Forelimb muscle (tissue), 1 donor: ENCODE data around the gene CFAP46. TPM values are rescaled to one million over a fixed set of nuclear protein-coding genes. Genes with fewer than 3 reads are reported as not detected.
"Not testable (repeated sequence)": the region's sequence is repeated elsewhere in the genome, so short reads cannot be mapped to it uniquely, and the experiment has no call there.

Source experiments
- DNase-seq: peaks from one replicate; pipeline ENCODE4 v3.0.0-alpha.2; 2013; ENCODE audit warnings: low read depth
- polyA plus RNA-seq: library from polyadenylated mRNA; unstranded; fragments of 120-200 nt; gene quantifications from one replicate; pipeline ENCODE4 v1.2.1, GENCODE V29; 2013; ENCODE audit not compliant: insufficient read length

Gene CFAP46
- polyA plus RNA-seq, 1 donor = 0.24 TPM

DNA sequence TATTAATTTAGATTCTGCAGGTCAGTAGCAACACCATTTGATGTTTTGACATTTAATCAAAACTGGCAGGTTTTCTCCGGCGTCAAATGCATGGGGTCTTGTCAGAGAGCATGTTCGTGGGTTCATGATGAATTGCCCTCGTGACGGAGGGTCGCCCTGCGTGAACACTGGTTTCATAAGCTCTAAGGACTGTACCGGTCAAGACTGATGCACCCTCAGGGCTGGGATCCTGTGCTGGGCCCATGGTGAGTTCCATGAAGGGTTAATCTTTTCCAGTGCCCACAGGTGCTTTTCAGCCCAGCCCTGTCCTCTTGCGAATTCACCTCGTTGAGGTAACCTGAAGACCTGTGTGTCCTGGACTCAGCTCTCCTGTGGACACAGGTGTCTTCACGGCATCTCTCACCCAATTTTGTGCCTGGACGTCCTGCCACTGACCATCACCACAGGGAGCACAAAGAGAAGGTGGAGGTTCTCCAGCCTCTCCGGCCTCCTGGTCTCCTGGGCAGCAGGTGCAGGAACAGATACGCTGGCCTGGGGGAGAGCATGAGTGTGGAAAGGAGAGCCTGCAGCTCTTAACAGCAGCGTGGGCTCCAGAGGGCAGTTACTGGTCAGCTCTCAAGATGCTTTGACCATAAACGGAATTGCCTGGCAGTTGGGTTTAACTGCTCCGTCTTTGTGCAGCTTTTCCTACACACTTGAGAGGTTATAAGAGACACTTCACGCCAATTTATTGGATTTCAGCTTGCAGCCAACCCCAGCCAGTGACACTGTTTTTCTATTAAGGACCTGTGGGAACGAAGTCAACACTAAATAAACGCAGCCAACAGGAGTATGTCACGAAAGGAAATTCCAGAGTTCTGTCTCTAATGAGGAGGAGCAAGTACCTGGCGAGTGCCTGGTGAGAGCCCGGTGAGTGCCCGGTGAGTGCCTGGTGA is 37.4 kb upstream of the CFAP46 start:
- DNase-seq = no peak

DNA sequence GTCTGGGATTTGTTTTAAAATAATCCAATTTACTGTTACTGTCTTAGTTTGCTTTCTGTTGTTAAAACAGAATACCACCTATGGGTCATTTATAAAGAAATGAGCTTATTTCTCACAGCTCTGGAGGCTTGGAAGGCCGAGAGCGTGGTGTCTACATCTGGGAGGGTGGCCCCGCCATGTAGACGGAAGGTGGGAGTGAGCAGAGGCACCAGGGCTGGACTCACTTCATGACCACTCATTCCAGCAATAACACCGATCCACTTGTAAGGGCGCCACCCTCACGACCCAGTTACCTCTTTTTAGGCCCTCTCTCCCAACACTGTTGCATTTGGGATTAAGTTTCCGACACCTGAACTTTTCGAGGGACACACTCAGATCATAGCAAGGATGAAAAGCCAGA is 36.2 kb upstream of the CFAP46 start:
- DNase-seq = no peak

DNA sequence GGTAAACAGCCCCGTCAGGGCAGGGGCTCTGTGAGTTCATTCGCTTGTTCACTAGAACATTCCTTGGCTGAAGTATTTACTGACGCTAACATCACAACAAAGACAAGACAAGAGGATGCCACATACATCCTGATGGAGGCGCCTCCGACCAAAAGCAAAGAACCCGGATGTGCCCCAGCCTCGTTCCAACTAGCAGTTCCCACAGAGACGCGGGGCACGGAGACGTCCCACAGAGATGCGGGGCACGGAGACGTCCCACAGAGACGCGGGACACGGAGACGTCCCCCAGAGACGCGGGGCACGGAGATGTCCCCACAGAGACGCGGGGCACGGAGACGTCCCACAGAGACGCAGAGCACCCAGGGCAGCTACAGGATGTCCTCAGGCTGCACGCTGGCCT is 35.4 kb upstream of the CFAP46 start:
- no peak for DNase-seq

DNA sequence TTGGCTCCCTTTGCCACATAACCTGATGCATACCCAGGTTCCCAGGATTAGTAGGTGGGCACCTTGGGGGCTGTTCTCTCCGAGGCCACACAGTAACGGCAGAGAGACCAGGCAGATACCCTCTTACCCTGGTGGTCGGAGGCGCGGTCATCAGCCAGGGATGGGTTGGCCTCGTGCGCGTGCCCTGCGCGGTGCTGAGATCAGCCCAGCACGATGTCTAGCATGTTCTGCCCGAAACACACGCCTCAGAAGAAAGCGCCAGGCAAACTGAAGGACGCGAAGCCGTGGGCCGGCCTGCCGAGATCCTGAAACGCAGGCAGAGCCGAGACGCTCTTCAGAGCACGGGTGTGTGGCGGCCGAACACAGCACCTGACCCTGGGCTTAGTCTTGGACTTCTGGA is 34.7 kb upstream of the CFAP46 start:
- DNase-seq = no peak

DNA sequence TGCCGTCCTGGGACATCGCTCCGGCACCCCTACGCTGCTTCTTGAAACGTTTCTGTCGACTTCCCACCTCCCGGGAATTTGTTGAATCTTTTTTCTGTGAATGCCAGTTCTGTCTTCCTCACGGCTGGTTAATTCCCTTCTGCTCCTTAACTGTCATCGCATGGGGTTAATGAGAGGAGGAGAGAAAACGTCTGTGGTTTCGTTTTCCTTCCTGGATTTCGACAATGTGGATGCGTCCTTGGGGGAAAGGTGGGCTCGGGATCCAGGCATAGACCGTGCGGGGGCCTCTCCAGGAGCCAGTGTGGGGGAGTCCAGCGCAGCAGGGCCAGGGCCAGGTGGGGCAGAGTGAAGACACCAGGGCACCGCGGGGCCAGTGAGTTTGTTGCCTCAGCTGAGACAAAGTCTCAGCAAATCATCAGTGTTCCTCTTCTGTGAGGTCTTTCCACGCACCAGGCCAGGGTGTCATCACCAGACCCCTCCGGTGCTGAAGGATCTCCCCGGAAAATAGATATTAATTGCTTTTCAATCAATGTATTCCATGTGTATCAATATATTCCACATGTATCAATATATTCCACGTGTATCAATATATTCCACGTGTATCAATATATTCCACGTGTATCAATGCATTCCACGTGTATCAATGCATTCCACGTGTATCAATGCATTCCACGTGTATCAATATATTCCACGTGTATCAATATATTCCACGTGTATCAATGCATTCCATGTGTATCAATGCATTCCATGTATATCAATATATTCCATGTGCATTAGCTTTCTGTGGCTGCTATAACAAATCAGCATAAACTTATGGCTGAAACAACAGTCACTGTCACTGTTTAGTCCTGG is 33.7 kb upstream of the CFAP46 start:
- no peak for DNase-seq

DNA sequence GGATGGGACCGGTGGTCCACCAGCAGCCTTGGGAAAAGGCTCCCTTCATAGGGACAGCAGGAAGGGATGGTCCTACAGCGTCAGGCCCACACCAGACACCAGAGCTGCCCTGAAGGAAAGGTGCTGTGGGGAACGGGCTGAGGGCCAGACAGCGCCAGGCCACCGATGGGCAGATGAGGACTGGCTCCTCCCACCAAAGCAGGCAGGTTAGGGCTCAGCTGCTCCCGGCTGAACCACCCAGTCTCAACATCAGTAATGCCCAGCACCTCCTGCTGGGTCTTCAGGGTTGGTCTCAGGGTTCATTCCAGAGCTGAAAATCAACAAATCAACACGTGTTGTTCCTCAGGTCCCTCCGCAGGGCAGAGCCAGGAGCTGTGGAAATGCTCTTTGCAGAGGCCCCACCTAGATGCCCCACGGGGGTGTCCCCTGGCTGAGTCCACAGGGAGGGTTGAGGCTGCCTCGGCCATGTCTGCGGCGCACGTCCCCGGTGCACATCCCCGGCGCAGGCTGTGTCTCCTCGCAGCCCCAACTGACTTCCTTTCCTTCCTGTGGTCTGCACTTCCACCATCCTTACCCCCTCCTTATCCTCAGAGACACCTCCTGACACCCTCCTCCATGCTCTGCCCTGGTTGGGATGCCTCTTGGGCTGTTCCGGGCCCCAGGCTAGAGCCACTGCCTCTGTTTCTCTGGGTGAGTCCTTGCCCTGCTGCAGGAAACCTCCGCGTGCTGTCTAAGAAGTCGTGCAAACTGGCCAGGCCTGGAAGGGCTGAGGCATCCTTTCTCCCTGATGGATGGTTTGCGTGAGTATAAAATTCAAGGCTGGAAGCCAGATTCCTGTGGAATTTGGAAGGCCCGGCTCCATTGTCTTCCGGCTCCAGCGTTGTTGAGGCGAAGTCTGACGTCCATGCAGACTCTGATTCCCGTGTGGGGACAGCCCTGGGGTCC is 32.8 kb upstream of the CFAP46 start:
- no peak for DNase-seq

DNA sequence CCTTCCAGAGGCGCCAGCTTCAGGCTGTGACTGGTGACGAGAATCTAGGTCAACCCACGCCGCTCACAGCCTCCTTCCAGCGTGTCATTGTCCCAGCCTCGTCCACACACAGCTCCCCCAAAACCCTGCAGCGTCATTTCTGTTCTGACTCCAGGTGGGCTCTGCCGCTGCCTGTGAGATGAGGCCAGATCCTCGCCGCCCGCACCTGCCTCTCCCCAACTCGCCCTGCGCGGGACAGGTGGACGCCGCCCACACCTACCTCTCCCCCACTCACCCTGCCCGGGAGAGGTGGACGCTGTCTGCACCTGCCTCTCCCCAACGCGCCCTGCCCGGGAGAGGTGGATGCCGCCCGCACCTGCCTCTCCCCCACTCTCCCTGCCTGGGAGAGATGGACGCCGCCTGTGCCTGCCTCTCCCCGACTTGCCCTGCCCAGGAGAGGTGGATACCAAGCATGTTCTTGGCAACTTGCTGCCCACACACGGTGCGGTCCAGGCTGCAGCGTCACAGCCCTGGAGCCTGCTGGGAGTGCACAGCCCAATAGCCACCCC is 32.0 kb upstream of the CFAP46 start:
- no peak for DNase-seq

DNA sequence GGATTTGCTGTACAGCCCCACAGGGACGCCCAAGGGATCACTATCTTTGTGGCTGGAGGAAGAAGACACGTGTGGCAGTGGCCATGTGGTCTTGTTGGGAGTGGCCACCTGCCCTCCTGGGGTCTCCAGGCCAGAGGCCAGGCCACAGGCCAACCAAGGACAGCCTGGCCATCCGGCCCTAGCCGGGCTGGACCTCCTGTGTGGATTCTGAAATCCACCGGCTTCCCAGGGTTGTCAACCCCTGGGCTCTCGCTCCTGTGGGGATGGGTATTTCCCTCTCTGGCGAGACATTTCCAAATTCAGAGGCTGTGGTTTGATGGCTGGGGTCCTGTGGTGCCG is 31.5 kb upstream of the CFAP46 start:
- DNase-seq = no peak

DNA sequence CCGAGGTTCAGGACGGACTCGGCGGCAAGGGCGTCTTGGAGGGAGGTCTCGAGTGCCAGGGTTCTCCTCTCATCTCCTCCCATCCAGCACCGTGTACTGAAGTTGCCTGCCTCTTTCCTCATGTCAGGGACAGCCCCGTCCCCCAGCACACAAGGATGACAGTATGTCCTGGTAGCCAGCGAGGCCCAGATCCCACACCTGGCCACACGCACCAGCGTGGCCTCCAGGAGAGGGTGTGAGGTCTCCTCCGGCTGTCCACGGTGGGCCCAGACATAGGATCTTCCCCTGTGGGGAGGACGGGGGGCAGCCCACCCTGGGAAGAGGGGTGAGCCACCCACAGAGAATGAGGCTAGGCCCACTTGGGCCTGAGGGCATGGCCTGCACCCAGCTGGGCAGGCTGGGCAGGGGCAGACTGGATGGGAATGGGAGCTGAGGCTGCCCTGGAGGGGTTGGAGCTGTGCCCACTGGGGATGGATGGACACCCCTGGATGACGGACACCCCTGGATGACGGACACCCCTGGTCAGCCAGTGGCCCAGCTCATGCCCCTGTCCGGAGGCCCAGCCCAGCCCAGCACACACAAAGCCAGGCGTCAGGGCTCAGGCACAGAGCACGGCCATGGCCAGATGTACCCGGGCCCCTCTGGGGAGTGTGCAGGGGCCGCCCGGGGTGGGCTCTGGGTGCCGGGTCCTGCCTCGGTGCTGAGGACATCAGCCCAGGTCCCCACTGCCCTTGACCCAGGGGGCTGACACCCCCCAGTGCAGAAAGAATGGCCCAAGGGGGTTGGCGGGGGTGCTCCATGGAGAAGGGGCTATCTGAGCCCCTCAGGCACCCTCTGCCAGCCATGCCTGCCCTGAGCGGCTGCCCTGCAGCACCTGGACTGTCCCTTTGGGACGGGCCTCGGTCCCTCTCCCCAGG is 30.9 kb upstream of the CFAP46 start:
- DNase-seq = no peak

DNA sequence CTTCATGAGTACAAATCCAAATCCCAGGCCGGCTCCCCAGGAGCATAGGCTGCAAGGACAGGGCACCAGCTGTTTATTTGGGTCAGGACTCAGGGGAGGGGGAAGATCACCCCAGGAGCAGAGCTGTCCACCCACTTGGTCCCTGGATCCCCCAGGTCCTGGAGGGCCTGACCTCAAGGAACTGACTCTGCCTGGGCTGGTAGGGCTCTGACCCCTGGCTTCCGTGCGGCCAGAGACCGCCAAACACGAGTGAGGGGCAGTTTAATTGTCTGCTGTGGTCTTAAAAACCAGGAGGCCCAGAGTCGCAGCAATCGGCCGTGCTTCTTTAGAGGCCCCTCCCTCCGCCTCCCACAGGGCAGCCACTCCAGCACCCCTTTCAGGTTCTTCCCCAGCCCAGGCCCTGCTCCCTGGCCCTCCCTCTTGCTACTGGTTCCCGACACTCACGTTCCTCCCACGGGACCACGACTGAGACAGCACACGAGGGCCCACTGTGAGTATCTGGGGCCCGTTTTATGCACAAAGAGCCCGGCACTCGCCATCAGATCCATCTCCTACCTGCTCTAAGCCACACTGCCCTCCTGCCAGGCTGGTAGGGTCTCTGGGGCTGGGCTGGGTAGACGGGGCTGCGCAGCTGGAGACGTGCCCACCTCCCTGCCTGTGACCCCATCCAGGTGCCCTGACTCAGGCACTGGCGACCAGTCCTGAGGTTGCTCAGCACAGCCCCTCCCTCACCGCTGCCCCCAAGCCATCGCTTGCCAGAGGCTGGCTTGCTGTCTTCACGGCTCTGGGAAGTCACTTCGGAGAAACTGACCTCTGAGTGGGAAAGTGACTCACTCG is 30.0 kb upstream of the CFAP46 start:
- no peak for DNase-seq

DNA sequence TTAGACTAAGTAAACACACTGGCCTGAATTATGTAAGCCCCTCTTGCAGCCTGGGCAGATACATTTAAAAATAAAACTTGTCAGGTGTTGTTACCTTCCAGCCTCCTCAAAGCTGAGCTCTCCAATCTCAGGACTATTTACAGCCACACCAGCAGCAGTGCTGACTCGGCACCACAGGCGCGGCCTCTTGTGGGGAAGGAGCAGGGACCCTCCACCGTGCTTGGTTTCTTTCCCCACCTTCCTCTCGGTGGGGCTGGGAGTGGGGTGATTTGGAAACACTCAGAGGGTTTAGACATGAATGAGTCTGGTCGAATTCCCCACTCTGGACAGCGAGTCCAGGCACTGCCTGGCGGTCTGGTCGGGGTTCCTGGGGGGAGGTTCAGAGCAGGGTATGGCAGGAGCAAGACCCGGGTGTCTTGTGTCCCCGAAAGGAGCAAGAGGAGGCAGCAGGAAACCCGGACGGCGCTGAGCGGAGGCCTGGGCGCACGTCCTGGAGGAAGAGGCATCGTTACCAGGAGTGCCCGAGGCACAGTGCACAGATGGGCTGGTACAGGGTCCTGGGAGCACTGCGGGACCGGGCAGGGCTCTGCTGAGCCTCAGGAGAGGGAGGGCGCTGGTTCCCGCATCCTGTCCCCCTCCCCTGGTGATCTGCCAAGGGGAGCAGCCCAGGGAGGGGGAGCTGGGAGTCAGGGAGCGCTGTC is 29.2 kb upstream of the CFAP46 start:
- no peak for DNase-seq

DNA sequence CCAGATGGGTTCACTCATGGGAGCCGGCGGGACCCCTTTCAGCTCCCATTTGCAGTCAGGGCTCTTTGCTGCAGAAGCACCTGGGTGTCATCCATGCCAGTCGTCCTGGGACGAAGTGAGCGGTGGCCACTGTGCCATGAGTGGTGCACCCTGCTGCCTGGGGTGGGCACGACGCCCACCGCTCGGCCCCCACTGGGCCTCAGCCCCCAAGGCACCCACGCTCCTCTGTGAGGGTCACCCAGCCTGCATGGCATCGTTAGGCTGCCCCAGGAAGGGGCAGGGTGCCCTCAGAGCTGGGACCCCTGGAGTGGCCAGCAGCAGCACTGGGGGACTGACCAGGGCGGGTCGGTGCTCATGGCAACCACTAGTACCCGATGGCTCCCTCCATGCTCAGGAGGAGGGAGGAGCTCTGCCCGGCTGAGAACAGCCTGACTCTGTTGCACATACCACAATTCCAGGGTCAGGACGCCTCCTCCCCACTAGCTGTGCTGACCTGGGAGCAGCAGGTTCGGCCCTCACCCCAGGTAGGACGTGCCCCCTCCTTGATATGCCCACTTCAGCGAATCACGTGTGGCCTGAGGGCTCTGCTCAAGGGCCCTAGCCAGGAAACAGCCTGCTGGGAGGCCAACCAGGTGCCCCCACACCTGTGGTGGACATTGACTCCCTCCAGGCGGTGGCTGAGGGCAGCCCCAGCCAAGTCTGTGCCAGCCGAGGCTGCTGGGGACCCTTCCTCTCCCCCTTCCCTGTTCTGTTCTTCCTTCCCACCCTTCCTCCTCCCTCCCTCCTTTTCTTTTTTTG is 28.5 kb upstream of the CFAP46 start:
- no peak for DNase-seq

DNA sequence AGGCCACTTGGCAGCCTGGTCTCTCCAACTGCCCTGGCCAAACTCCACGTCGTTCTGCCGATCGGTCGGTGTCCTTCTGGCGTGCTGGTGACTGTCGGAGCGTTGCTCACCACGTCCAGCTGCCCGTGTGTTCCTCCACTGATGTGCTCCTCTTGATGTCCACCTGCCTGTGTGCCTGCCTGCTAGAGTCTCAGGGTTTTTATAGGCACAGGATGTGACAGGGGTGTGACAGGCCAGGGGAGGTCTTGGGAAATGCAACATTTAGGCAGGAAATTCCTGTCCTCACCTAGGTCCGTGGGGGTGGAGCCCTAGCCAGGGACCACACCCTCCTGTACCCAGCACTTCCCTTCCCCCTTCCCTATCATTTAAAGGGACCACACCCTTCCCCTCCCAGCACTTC is 25.2 kb upstream of the CFAP46 start:
- no peak for DNase-seq

DNA sequence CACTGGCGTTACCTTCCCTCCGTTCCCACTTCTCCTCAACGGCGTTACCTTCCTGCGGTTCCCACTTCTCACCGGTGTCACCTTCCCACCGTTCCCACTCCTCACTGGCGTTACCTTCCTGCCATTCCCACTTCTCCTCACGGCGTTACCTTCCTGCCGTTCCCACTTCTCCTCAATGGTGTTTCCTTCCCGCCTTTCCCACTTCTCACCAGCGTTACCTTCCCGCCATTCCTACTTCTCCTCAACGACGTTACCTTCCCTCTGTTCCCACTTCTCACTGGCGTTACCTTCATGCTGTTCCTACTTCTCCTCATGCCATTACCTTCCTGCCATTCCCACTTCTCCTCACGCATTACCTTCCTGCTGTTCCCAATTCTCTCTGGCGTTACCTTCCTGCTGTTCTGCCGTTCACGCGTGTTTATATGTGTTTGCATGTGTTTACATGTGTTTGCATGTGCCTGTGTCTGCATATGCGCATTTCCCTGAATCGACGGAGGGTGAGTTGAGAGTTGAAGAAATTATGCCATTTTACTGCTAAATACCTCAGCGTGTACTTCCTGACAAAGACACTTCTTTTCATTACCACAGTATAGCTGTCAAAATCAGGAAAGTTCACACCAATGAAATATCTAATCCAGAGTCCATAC is 23.2 kb upstream of the CFAP46 start:
- DNase-seq = no peak

DNA sequence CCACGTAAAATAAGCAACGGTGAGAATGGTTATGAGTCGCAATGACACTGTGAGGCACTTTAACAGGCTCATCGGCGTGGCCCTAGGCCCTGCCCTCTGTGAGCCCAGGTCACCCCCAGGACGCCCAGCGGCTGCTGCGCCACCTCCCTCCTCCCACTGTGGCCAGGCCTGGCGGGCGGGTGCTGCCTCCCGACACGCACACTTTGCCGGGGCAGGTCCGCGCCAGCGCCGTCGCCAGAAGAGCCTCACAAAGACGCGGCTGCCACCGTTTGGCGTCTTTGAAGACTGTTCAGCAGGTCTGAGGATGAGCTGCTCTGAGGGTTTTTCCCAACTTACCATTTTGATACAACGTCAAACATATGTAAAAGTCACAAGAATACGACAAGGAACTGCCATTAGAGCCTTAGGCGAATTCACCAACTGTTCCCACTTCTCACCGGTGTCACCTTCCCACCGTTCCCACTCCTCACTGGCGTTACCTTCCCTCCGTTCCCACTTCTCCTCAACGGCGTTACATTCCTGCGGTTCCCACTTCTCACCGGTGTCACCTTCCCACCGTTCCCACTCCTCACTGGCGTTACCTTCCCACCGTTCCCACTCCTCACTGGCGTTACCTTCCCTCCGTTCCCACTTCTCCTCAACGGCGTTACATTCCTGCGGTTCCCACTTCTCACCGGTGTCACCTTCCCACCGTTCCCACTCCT is 22.5 kb upstream of the CFAP46 start:
- not testable (repeated sequence) for DNase-seq

DNA sequence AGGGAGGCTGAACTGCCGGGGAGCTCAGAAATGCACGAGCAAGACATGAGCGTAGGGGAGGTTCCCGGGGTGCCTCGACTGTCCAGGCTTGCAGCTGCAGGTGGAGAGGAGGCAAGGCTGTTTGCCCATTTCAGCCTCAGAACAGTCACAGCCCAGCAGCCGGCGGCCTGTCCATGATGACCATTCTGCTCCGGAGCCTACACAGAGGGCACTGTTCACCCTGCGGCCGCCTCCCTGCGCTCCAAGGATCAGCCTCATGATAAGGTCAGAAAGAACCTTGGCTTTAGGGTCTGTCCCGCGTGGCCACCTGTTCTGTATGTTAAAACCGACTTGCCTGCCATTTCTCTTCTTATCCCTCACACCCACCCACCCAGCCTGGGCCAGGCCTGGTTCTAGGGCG is 21.9 kb upstream of the CFAP46 start:
- DNase-seq = no peak

DNA sequence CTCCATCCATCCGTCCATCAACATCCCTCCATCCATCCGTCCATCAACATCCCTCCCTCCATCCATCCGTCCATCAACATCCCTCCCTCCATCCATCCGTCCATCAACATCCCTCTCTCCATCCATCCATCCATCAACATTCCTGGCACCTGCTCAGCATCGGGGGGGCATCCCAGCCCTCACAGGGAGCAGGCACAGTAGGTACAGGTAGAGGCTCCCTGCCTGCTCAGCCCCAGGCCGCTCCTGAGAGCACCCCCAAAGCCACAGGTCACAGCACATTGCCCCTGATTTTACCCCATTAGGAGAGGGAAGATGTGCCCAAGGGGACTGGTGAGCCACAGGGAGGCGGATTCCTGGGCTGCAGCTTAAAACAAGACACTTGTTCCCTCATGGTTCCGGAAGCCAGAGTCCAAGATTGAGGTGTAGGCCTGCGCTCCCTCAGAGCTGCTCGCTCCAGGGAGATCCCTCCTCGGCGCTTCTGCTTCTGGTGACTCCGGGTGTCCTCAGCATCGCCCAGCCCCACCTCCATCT is 21.1 kb upstream of the CFAP46 start:
- DNase-seq = no peak
